Stimulated activated CD8-positive, alpha-beta memory T cell treated with anti-CD3 and anti-CD28 coated beads, Interleukin-7, amount 100 ng/mL, for 4 hours (primary cell): ENCODE results near the gene ANKRD40.
"Not testable (repeated sequence)": the region's sequence is repeated elsewhere in the genome, so short reads cannot be mapped to it uniquely, and the experiment has no call there.

Experiments
- DNase-seq, 2 donors: peaks; one replicate each; pipeline ENCODE4 v3.0.0-alpha.2; 2020; ENCODE audit warnings: low read depth in 2 of 2

ANKRD40 gene, protein sequence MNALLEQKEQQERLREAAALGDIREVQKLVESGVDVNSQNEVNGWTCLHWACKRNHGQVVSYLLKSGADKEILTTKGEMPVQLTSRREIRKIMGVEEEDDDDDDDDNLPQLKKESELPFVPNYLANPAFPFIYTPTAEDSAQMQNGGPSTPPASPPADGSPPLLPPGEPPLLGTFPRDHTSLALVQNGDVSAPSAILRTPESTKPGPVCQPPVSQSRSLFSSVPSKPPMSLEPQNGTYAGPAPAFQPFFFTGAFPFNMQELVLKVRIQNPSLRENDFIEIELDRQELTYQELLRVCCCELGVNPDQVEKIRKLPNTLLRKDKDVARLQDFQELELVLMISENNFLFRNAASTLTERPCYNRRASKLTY

DNA sequence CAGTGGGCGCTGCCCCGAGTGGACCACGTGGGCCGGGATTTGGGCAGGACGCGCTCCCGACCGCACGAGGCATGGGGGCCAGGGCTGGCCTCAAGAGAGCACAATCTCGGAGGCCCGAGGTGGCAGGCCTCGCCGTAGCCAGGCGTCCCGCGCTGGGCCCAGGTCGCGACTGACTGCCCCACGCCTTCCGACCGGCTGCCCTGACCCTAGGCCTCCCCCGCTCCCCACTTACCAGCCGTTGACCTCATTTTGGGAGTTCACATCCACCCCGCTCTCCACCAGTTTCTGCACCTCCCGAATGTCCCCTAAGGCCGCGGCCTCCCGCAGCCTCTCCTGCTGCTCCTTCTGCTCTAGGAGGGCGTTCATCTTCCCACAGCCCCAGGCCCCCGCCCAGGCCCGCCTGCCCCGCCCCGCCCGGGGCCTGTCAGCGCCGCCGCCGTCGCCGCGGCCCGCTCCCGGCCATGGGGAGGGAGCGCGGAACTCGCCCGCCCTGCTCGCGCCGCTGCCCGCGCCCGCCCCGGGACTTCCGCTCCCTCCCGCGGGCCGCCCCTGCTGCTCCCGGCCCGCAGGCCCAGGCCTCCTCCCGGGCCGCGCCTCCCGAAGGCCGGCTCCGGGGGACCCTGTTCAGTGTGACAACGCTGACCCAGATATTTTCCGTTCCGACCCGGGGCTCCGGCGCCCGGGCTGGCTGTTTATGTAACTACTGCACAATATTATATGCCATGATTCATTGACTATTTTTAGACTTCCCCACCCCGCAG is at the start of gene ANKRD40:
ANKRD40 (minus strand) TSS at position 626 of the 761 bp plus-strand sequence; CDS start at position 366, 260 bp downstream.
- DNase-seq = peak; percentile 81 to 83

DNA sequence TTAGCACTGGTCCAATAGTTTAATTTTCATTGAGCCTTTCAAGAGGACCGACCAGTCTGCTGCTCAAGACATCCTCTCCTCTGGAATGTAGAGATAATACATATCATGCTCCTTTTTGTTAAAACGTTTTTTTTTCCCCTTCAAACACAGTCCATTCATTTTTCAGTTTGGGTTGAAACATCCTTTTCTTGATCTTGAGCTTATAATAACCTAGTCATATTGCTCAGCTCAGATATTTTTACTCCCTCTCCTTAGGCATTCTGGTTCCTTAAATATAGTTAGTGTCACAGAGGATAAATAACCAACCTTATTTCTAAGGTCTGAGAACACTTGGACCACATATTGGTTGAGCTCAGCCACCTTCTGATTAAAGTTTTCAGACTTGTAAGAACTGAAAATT is 46.8 kb upstream of the ANKRD40 start:
- DNase-seq = no peak

DNA sequence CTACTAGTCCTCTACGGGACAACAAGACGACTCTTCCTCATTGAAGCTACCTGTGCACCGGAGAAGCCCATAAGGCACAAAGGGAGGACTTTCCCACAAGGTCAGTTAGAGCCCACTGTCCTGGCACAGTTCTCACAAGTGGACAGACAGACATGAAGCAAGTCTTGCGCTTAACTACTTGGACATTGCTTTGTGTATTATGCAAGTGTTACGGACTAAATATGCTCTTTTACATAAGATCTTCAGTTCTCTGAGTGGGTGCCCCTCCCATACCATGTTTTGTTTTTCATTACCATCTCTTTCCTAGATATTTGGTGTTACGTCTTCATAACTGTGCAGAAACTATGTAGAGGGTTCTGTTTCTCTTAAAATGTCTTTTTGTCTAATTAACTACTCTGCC is 41.5 kb upstream of the ANKRD40 start:
- no peak for DNase-seq

DNA sequence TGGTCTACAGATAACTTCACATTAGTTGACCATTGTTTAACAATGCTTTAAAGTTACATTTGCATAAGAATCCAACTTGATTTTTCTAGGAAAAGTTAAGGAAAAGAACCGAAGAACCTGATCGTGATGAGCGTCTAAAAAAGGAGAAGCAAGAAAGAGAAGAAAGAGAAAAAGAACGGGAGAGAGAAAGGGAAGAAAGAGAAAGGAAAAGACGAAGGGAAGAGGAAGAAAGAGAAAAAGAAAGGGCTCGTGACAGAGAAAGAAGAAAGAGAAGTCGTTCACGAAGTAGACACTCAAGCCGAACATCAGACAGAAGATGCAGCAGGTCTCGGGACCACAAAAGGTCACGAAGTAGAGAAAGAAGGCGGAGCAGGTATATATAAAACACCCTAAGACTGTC is 37.9 kb upstream of the ANKRD40 start:
- DNase-seq = no peak

DNA sequence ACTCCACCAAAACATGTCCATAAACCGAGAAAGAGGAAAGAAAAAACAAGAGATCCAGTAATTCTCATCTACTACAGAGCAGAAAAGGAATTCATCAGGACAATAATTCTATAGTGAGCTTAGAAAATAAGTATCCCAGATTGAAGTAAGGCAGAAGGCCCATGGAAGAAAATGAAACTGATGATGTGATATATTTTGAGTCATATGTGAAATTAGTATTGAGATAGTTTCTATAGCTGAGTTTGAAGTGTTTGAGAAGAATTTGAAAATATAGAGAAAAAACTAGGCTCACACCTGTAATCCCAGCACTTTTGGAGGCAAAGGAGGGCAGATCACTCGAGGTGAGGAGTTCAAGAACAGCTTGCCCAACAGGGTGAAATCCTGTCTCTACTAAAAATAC is 31.4 kb upstream of the ANKRD40 start:
- no peak for DNase-seq

DNA sequence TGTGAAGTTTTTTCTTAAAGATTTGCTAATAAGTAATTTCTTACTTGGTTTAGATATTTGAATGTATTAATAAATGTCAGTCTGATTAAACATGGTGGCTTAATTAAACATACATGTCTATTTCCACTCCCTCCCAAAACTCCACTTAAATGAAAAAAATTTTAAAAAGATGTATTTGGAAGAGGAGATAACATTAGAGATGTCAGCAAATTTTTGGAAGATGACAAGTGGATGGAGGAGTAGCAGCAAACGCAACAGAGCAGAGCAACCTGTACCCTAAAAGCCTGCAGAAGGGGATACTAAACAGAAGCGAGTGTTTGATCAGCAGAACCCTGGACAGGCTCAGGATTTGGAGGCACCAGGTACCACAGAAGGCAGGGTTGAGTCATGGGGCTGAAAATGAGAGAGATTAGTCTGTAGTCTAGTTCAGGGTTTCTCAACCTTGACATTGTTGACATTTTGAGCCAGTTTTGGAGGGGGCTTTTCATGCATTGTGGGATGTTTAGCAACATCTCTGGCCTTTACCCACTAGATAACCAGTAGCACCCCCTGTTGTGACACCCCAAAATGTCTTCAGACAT is 29.5 kb upstream of the ANKRD40 start:
- no peak for DNase-seq

DNA sequence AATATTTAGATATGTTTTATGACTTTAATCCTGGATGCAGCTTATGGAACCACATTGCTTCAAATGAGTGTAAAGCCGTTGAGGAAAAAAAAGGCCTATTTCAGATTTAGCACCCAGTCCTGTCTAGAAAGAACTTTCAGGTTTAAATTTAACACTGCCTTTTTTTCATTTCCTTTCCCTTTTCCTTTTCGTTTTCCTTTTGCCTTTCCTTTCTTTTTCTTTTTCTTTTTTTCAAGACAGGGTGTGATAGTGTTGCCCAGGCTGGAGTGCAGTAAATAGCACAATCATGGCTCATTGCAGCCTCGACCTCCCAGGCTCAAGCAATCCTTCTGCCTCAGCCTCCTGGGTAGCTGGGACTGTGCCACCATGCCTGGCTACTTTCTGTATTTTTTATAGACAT is 27.6 kb upstream of the ANKRD40 start:
- no peak for DNase-seq

DNA sequence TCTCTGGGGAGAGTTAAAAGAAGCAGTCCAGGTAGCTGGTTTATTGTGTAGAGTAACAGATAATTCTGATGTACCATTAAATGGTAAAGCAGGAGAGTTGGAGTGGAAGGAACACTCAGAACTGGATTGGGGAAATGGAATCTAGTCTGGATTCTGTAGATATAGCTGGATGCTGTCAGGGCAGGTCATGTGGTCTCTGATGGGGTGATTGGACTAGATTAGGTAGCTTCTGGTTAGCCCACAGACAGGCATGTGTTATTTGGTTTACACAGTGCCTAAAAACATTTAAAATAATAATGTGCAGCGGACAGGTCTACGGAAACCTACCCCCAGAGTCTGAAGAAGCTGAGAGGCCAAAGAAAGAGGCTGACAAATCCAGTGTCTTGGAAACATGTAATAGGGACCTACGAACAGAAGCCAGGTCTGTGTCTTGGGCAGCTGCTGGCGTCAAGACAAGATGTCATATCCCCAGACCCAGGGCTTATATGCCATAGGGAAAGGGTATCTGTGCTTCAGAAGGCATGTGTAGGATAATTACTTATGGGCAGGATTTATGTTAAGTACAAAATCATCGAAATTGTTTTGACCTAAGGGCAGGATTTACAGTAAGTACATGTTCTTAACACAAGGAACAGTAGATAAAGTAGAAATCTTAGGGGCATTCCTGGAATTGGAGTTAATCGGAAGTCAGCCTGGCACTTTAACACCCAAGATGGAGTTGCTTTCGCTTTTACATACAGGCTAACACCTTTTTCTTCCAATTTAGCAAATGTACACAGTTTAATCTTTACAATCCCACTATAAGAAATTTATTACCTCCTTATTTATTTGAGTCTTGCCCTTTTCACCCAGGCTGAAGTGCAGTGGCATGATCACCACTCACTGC is 24.1 kb upstream of the ANKRD40 start:
- DNase-seq = no peak

DNA sequence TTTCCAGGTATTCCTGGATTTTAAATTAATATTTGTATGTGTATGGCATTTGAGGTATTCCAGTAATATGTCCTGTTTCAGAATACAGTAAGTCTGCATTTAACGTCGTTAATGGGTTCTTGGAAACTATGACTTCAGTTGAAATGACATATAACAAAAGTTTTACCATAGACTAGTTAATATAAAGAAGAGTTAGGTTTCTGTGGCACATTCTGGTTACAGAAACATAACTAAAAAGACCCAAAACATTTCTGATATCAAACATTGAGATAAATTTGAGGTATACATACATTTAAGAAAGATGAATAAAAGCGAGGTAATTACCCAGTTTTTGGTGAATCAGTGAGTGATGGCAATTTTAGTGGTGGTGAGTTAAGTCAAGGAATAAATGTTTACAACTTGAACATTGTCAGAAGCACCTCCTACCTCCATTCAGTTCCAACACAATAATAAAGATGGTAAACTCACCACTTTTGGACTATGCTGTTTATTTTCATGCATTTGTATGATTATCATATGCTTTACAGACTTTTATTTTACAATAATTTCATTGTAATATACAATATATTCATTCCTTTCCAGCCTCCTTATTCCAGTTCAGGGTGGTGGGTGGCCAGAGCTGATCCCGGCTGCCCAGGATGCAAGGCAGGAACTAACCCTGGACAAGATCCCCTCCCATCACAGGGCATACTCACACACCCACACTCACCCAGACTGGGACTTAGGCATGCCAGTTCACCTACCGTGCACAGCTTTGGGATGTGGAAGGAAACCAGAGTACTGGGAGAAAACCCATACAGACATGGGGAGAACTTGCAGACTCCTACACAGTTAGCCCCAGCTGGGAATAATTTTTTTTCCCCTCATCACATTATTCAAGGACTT is 21.4 kb upstream of the ANKRD40 start:
- no peak for DNase-seq

DNA sequence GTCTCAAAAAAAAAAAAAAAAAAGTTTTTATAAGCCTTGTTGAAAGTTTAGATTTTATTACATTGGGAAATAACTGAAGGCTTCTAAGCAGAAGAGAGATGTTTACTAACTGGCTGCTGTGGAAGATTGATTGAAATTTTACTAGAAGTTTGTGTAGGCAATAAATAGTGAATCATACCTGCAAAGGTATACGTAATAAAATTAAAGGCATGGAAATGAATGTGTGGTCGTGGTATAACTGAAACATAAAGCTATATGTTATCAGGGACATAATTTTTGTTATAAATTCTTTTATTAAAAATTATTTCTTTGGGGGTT is 20.4 kb upstream of the ANKRD40 start:
- no peak for DNase-seq

DNA sequence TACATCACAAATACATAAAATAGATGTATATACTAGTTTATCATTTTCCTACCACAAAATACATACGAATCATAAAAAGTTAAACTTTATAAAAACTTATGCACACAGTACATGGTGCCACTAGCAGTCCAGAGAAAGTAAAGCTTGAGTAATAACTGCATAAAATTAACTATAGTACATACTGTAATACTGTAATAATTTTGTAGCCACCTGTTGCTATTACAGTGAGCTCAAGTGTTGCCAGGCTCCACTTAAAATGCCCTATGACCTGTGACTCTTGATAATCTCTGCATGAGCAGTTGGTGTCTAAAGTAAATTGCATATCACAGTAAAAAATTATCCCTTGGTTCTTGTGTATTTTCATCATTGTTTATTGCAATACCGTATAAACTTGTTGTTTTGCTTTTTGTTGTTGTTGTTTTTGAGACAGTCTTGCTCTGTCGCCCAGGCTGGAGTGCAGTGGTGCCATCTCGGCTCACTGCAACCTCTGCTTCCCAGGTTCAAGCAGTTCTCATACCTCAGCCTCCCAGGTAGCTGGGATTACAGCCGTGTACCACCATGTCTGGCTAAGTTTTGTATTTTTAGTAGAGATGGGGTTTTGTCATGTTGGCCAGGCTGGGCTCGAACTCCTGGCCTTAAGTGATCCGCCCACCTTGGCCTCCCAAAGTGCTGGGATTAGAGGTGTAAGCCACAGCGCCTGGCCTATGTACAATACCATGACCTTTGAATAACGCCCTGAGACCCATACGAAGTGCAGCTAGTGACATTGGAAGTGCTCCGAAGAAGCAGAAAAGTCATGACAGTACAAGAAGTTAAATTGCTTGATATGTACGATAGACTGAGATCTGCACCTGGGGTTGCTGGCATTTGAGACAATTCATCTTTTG is 18.3 kb upstream of the ANKRD40 start:
- DNase-seq = no peak

DNA sequence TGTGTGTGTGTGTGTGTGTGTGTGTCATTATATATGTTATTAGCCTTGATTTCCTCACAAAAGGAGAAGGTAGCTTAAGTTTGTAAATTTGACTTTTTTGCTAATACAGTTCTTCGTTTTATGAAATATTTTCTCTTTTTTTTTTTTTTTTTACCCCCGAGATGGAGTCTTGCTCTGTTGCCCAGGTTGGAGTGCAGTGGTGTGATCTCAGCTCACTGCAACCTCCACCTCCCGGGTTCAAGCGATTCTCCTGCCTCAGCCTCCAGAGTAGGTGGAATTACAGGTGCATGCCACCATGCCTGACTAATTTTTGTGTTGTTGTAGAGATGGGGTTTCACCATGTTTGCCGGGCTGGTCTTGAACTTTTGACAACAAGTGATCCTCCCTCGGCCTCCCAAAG is 16.9 kb upstream of the ANKRD40 start:
- DNase-seq = not testable (repeated sequence)

DNA sequence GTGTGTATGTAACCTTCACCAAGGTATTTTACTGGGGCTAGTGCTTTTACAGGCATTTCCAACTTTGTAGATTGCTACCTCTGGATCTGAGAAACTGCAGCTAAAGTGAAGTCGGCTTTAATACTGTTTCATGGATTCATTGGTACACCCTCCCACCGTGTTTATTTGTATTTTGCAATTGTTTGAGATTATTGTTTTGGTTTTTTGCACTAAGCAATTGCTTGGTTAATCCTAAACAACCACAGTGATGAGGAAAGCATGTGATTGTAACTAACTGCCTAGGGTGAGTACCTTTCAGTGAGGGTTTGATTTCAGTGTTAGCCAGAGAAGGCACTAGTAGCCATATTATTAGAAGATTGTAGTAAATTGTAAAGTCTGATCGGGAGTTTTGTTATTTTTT is 15.0 kb upstream of the ANKRD40 start:
- no peak for DNase-seq

DNA sequence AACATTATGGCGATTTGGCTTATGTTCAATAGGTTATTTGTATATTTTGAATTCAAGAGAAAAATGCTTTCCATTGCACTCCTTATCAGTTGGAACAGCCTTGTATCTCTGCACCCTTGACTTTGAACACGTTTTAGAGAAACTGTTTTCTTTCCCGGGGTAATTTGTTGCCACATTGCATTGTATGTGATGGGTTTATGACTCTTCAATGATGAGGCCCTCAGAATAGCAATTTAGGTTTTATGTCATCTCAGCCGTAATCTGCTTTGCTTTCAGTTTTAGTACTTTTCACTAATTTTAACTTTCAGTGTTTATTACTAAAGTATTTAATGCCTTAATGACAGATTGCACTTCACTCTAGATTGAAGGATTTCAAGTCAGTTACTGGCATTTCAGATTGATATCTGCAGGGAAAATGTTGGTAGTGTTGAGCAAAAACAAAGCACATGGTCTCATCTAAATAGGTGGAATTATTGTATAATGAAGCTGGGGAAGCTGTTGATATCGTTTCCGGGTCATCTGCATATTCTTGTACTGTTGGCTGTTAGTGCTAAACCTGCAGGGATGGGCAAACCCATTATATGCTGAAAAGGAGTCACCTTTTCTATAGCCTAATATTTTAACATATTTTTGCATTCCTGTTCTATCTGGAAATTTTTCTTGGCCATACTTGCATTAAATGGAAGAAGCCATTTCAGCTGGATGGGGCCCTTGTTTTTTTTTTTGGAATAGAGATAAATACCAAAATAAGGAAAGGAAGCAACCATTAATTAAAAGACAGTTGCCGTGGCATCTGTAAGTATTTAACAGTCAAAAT is 13.7 kb upstream of the ANKRD40 start:
- DNase-seq = no peak

DNA sequence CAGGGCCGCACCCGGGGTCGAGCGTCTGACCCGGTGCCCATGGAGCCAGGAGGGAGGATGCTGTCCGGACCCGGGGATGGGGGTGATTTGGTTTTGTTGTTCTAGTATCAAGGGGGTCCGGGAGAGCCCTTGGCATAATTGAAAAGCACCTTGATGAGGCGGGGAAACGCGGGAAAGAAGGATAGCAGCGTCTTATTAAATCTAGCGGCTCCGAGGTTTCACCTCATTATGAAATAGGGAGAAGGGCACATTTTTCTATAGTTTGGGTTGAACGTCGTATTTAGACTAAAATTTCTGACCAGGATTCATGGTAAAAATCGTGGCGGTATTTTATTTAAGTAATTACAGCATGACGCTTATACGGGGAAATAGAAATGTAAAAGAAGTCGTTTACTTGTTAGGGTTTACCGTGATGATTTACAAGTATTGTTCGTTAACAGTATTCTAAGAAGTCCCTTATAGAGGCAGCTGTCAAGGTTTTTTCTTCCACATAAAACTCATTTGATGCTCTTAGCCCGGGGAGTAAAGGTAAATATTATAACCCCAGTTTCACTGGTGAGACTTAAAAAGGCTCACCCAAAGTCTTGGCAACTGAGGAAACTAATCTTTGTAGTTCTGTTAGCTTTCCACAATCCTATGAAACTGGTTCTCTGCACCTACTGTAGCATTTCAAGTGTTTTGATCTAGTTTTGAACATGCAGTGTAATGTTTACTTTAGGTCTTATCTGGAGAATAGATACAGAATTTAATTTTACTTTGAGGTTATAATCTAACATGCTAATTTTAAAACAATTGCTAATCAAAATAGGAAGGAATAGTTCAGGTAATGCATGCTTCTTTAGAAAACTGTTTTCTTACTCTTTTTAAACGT is 12.4 kb upstream of the ANKRD40 start:
- no peak for DNase-seq

DNA sequence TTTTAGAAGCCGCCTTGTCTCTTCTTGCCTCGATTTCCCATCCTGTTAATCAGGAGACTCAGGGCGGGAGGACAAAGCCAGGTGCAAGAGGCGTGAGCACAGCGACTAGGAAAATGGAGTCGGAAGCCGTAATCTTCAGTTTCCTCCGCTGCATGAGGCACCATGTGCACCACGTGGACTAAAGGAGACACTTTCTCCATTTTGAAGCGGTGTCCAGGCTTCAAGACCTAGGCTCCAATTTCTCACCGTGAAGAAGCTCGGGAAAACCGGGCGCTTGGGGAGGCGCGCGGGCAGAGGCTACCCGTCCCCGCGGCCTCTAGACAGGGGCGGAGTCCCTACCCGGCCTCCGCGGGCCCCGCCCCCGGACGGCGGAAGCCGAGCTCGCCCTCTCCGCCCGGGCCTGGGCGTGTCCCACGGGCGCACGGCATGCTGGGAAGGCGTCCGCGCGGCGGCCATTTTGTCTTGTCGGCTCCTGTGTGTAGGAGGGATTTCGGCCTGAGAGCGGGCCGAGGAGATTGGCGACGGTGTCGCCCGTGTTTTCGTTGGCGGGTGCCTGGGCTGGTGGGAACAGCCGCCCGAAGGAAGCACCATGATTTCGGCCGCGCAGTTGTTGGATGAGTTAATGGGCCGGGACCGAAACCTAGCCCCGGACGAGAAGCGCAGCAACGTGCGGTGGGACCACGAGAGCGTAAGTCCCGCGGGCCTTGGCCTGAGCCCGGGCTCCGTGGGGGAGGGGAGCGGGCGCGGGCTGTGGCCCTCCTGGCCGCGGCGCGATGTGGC is 11.6 kb upstream of the ANKRD40 start, which contains the start of gene LUC7L3:
LUC7L3 (plus strand) TSS at position 460 of the 780 bp plus-strand sequence; CDS start at position 590, 130 bp downstream.
- peak; percentile 86 to 92 for DNase-seq

DNA sequence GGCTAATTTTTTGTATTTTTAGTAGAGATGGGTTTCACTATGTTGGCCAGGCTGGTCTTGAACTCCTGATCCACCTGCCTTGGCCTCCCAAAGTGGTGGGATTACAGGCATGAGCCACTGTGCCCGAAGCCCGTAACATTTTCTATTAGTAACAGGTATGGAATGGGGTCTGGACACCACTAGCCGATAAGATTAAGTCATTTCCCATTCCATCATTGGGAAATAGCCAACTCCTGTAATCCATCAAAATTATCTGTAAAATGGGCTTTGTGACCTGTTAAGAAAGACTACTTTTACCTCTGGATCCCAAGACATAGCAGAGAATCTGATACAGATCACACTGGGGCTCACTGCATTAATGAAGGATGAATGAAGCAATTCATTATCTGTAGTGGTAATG is 7.8 kb upstream of the ANKRD40 start:
- no peak for DNase-seq
